MM.1S (cell line): ENCODE measurements around the gene NMNAT1.
"Not testable (repeated sequence)": the region's sequence is repeated elsewhere in the genome, so short reads cannot be mapped to it uniquely, and the experiment has no call there.

Experiments
- DNase-seq: peaks from one replicate; pipeline ENCODE4 v3.0.0-alpha.2; 2015
- H2AFZ ChIP-seq: fragments of 300-600 bp; sonication (generic); 2 replicates; pipeline ENCODE4 v1.6.0; 2016; ENCODE audit warnings: antibody characterized with exemption, low read length
- H3F3A ChIP-seq: fragments of 300-600 bp; sonication (generic); 2 replicates; pipeline ENCODE4 v1.6.1; 2016; ENCODE audit warnings: mild to moderate bottlenecking, antibody characterized with exemption, low read length, moderate library complexity, mixed read lengths; ENCODE audit not compliant: insufficient read depth
- H3K27ac ChIP-seq: fragments of 300-600 bp; sonication (generic); 2 replicates; pipeline ENCODE4 v1.5.1; 2016; ENCODE audit warnings: mild to moderate bottlenecking, low read length
- H3K27me3 ChIP-seq: fragments of 300-600 bp; sonication (generic); replicated peaks from 2 replicates; pipeline ENCODE4 v1.6.0; 2016; ENCODE audit warnings: low read length; ENCODE audit not compliant: insufficient read depth
- H3K36me3 ChIP-seq: fragments of 300-600 bp; sonication (generic); replicated peaks from 2 replicates; pipeline ENCODE4 v1.6.1; 2016; ENCODE audit warnings: mild to moderate bottlenecking, low read length, mixed read lengths; ENCODE audit not compliant: insufficient read depth
- H3K4me1 ChIP-seq: fragments of 300-600 bp; sonication (generic); 2 replicates; pipeline ENCODE4 v1.6.1; 2016; ENCODE audit warnings: low read length, mixed read lengths
- H3K4me2 ChIP-seq: fragments of 300-600 bp; sonication (generic); 2 replicates; pipeline ENCODE4 v1.6.0; 2016; ENCODE audit warnings: low read depth, low read length
- H3K4me3 ChIP-seq: fragments of 300-600 bp; sonication (generic); 2 replicates; pipeline ENCODE4 v1.5.1; 2016; ENCODE audit warnings: low read length, mixed read lengths
- H3K79me2 ChIP-seq: fragments of 300-600 bp; sonication (generic); 2 replicates; pipeline ENCODE4 v1.6.1; 2016; ENCODE audit warnings: mixed run types, low read length, mixed read lengths
- H3K9ac ChIP-seq: fragments of 300-600 bp; sonication (generic); 2 replicates; pipeline ENCODE4 v1.6.1; 2016; ENCODE audit warnings: low read length, mixed read lengths
- H3K9me2 ChIP-seq: fragments of 300-600 bp; sonication (generic); replicated peaks from 2 replicates; pipeline ENCODE4 v1.6.1; 2016; ENCODE audit warnings: mild to moderate bottlenecking, low read length, mixed read lengths; ENCODE audit not compliant: insufficient read depth
- H3K9me3 ChIP-seq: fragments of 300-600 bp; sonication (generic); replicated peaks from 2 replicates; pipeline ENCODE4 v1.6.1; 2016; ENCODE audit warnings: mild to moderate bottlenecking, low read length, mixed read lengths; ENCODE audit not compliant: insufficient read depth
- H4K20me1 ChIP-seq: fragments of 300-600 bp; sonication (generic); 2 replicates; pipeline ENCODE4 v1.6.1; 2016; ENCODE audit warnings: mild to moderate bottlenecking, low read length, moderate library complexity, mixed read lengths; ENCODE audit not compliant: insufficient read depth
- CTCF ChIP-seq: fragments of 300-600 bp; sonication (generic); IDR thresholded peaks from 2 replicates; pipeline ENCODE4 v1.5.1; 2016; ENCODE audit warnings: antibody characterized with exemption, low read length, mixed read lengths
- EZH2 ChIP-seq: fragments of 300-600 bp; sonication (generic); optimal IDR thresholded peaks from 2 replicates; pipeline ENCODE3; 2017; ENCODE audit warnings: low read depth, mild to moderate bottlenecking, antibody characterized with exemption, low read length, mixed read lengths
- EZH2phosphoT487 ChIP-seq: fragments of 300-600 bp; sonication (generic); IDR thresholded peaks from 2 replicates; pipeline ENCODE4 v1.6.1; 2018; ENCODE audit warnings: antibody characterized with exemption, low read length

The NMNAT1 gene

GRCh38 chr1:10022656-10023055 lies 79.4 kb downstream of the NMNAT1 start:
- no peak for DNase-seq
- H3K9me3 ChIP-seq, result no peaks in the 10 kb centered on the region
- TF ChIP-seq EZH2, result no peak
- TF ChIP-seq CTCF, result no peak
- H3K27ac ChIP-seq, result no peak overlapping the region
- H3K9ac ChIP-seq, result no peak overlapping the region
- H3K4me1 ChIP-seq, result no peaks in the 10 kb centered on the region
- no peaks in the 10 kb centered on the region for H3K79me2 ChIP-seq
- no peaks in the 10 kb centered on the region for H3F3A ChIP-seq
- H2AFZ ChIP-seq, result no peak overlapping the region
- no peak overlapping the region for H3K4me2 ChIP-seq
- H3K27me3 ChIP-seq, result no peaks in the 10 kb centered on the region
- no peaks in the 10 kb centered on the region for H3K36me3 ChIP-seq
- H3K9me2 ChIP-seq, result no peaks in the 10 kb centered on the region
- no peaks in the 10 kb centered on the region for H4K20me1 ChIP-seq
- H3K4me3 ChIP-seq, result no peak overlapping the region

- TF ChIP-seq CTCF (no peak), EZH2 (no peak), EZH2phosphoT487 (no peak)
- Histone ChIP-seq H3F3A (no peaks in the 10 kb centered on the region), H3K36me3 (no peaks in the 10 kb centered on the region), H3K79me2 (no peaks in the 10 kb centered on the region), H3K9me3 (no peaks in the 10 kb centered on the region), H4K20me1 (no peaks in the 10 kb centered on the region), H3K4me3 (no peak overlapping the region), H3K27ac (no peak overlapping the region), H3K27me3 (no peaks in the 10 kb centered on the region), H2AFZ (no peak overlapping the region), H3K4me2 (no peak overlapping the region), H3K9me2 (no peaks in the 10 kb centered on the region), H3K4me1 (no peaks in the 10 kb centered on the region), H3K9ac (no peak overlapping the region)
- DNase-seq, result no peak
Observed at GRCh38 chr1:10025354-10025753, 82.1 kb downstream of the NMNAT1 start.

DNA sequence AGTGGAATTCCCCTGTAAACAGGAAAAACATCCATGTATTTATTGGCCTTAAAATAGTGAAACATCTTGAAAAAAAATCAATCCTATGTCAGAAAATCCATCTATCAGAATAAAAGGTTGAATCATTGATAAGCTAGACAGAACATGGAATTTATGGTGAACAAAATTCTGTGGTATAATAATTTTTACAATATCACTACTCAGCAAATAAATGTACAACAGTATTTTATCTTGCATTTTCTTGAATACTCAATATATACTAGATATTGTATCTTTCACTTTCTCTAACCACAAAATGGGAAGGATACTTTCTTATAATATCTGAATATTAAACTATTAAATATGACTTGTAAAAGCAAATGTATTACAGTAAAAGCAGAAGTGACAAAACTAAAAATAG lies 83.8 kb downstream of the NMNAT1 start:
- no peak overlapping the region for H3K27ac ChIP-seq
- H3K4me1 ChIP-seq, result 0 out of 2 replicates have a peak, but pooled peaks cover under 1% of the 10 kb centered on the region
- H3K9me3 ChIP-seq, result no peaks in the 10 kb centered on the region
- no peaks in the 10 kb centered on the region for H3K9me2 ChIP-seq
- no peak overlapping the region for H3K4me2 ChIP-seq
- no peak for DNase-seq
- no peaks in the 10 kb centered on the region for H3K79me2 ChIP-seq
- no peaks in the 10 kb centered on the region for H3F3A ChIP-seq
- no peak overlapping the region for H2AFZ ChIP-seq
- TF ChIP-seq EZH2phosphoT487, result no peak
- TF ChIP-seq CTCF, result no peak
- TF ChIP-seq EZH2, result no peak
- no peaks in the 10 kb centered on the region for H4K20me1 ChIP-seq
- no peaks in the 10 kb centered on the region for H3K27me3 ChIP-seq
- H3K36me3 ChIP-seq, result no peaks in the 10 kb centered on the region
- H3K4me3 ChIP-seq, result no peak overlapping the region
- H3K9ac ChIP-seq, result no peak overlapping the region

- peaks cover 11% of the 10 kb centered on the region; the same call in 1 of the 2 replicates for H3F3A ChIP-seq
- H3K27me3 ChIP-seq, H3K27ac ChIP-seq, H3K9me3 ChIP-seq, H3K4me2 ChIP-seq, H3K4me1 ChIP-seq, H3K4me3 ChIP-seq, DNase-seq, H3K9ac ChIP-seq, H4K20me1 ChIP-seq, H3K9me2 ChIP-seq, H2AFZ ChIP-seq, H3K36me3 ChIP-seq: not testable (repeated sequence)
- peaks cover 12% of the 10 kb centered on the region for H3K79me2 ChIP-seq
Observed at GRCh38 chr1:10028956-10029500, 85.8 kb downstream of the NMNAT1 start.
